SK-N-SH (cell line): ENCODE results near the gene PSMB2. TPM values are rescaled to one million over a fixed set of nuclear protein-coding genes. Genes with fewer than 3 reads are reported as not detected.

ENCODE experiments used
- CTCF ChIA-PET: fragments of 300-600, 350-600 bp; formaldehyde crosslinking; extraction: SDS; loops from one replicate; lab custom pipeline; 2021; lab: Yijun Ruan, JAX
- POLR2A ChIA-PET: fragments of 350-600 bp; sonication (Branson Sonifier 250); formaldehyde crosslinking; extraction: SDS; loops from one replicate; lab custom pipeline; 2020; ENCODE audit warnings: antibody characterized with exemption, inconsistent platforms; lab: Yijun Ruan, JAX
- DNase-seq: peaks from one replicate; pipeline ENCODE4 v3.0.0; 2012
- H2AFZ ChIP-seq: fragments of 200-600 bp; sonication (generic); 2 replicates; pipeline ENCODE4 v1.8.1; 2016; ENCODE audit warnings: antibody characterized with exemption, mild to moderate bottlenecking, low read depth
- H3F3A ChIP-seq: fragments of 200-600 bp; sonication (generic); replicated peaks from 2 replicates; pipeline ENCODE3; 2016; ENCODE audit warnings: antibody characterized with exemption, mild to moderate bottlenecking; ENCODE audit not compliant: insufficient read depth
- H3K27ac ChIP-seq, 2 experiments: fragments of 200-500 bp in 1 of 2; fragments of 200-600 bp in 1 of 2; sonication (Bioruptor generic) in 1 of 2; sonication (generic), shearing (Covaris generic) in 1 of 2; 2 replicates each; pipeline versions ENCODE4 v1.5.1 to v1.6.1; 2014 to 2016; ENCODE audit warnings: low read depth in 2 of 2, inconsistent platforms in 1 of 2, low read length in 1 of 2, mild to moderate bottlenecking in 1 of 2, mixed read lengths in 1 of 2
- H3K27me3 ChIP-seq: fragments of 200-600 bp; sonication (generic), shearing (Covaris generic); 2 replicates; pipeline ENCODE4 v1.6.1; 2016; ENCODE audit warnings: mixed run types; ENCODE audit not compliant: insufficient read depth
- H3K36me3 ChIP-seq, 2 experiments: fragments of 200-500 bp in 1 of 2; fragments of 200-600 bp in 1 of 2; sonication (Bioruptor generic) in 1 of 2; sonication (generic) in 1 of 2; replicated peaks in 1 of 2; 2 replicates each; pipeline versions ENCODE3 to v1.5.1; 2014 to 2016; ENCODE audit warnings: low read length in 1 of 2, mild to moderate bottlenecking in 1 of 2; ENCODE audit not compliant: insufficient read depth in 2 of 2, control insufficient read depth in 1 of 2
- H3K4me1 ChIP-seq, 2 experiments: fragments of 200-500 bp in 1 of 2; fragments of 200-600 bp in 1 of 2; sonication (Bioruptor generic) in 1 of 2; sonication (generic), shearing (Covaris generic) in 1 of 2; 2 replicates each; pipeline versions ENCODE4 v1.5.1 to v1.6.1; 2014 to 2016; ENCODE audit warnings: low read depth in 1 of 2, low read length in 1 of 2, mixed run types in 1 of 2; ENCODE audit not compliant: insufficient read depth in 2 of 2, control insufficient read depth in 1 of 2
- H3K4me2 ChIP-seq: fragments of 200-600 bp; sonication (generic), shearing (Covaris generic); 2 replicates; pipeline ENCODE4 v1.6.1; 2017; ENCODE audit warnings: mixed run types
- H3K4me3 ChIP-seq, 2 experiments: fragments of 200-500 bp in 1 of 2; fragments of 200-600 bp in 1 of 2; sonication (Bioruptor generic) in 1 of 2; sonication (generic), shearing (Covaris generic) in 1 of 2; 2 replicates each; pipeline versions ENCODE4 v1.5.1 to v1.8.1; 2014 to 2016; ENCODE audit warnings: low read depth in 2 of 2, inconsistent platforms in 1 of 2, low read length in 1 of 2, mild to moderate bottlenecking in 1 of 2, mixed read lengths in 1 of 2, moderate library complexity in 1 of 2
- H3K79me2 ChIP-seq: fragments of 200-600 bp; sonication (generic); 2 replicates; pipeline ENCODE4 v1.8.1; 2017; ENCODE audit warnings: mild to moderate bottlenecking; ENCODE audit not compliant: insufficient read depth
- H3K9ac ChIP-seq: fragments of 200-600 bp; sonication (generic); 2 replicates; pipeline ENCODE4 v1.6.1; 2017; ENCODE audit warnings: mixed run types
- H3K9me2 ChIP-seq: fragments of 200-600 bp; sonication (generic); 2 replicates; pipeline ENCODE4 v1.6.1; 2017; ENCODE audit warnings: mixed run types
- H3K9me3 ChIP-seq: fragments of 200-600 bp; sonication (generic); 2 replicates; pipeline ENCODE4 v1.6.1; 2017; ENCODE audit warnings: mixed run types, mild to moderate bottlenecking, moderate library complexity
- H4K20me1 ChIP-seq: fragments of 200-600 bp; sonication (generic); 2 replicates; pipeline ENCODE4 v1.6.1; 2017; ENCODE audit warnings: mild to moderate bottlenecking, mixed run types; ENCODE audit not compliant: insufficient read depth
- CHD2 ChIP-seq: fragments of 150-350 bp; IDR thresholded peaks from 2 replicates; pipeline ENCODE4 v1.6.1; 2018; ENCODE audit warnings: low read length; ENCODE audit not compliant: partially characterized antibody
- ELF1 ChIP-seq: IDR thresholded peaks from 2 replicates; pipeline ENCODE4 v1.4.0; 2012
- EZH2phosphoT487 ChIP-seq: fragments of 200-600 bp; sonication (generic); IDR thresholded peaks from 2 replicates; pipeline ENCODE4 v1.6.1; 2017; ENCODE audit warnings: low read depth, mixed run types, mild to moderate bottlenecking, antibody characterized with exemption, moderate library complexity, borderline replicate concordance
- FOSL2 ChIP-seq: IDR thresholded peaks from 2 replicates; pipeline ENCODE4 v1.4.0; 2012; ENCODE audit warnings: low read depth, mild to moderate bottlenecking, moderate library complexity, borderline replicate concordance
- FOXJ3 ChIP-seq: sonication (generic); formaldehyde crosslinking; IDR thresholded peaks from 2 replicates; pipeline ENCODE4 v1.5.1; 2020; ENCODE audit warnings: mild to moderate bottlenecking, missing genetic modification reagents
- FOXM1 ChIP-seq: IDR thresholded peaks from 2 replicates; pipeline ENCODE4 v1.4.0; 2012; ENCODE audit warnings: low read depth, mild to moderate bottlenecking
- GABPA ChIP-seq: IDR thresholded peaks from 2 replicates; pipeline ENCODE4 v1.4.0; 2012; ENCODE audit warnings: low read depth, mild to moderate bottlenecking
- JUND ChIP-seq: IDR thresholded peaks from 2 replicates; pipeline ENCODE4 v1.4.0; 2012
- MXI1 ChIP-seq: IDR thresholded peaks from 2 replicates; pipeline ENCODE4 v1.6.1; 2012; ENCODE audit warnings: mild to moderate bottlenecking, low read depth, low read length, improper control_type of control experiment
- NFIC ChIP-seq: IDR thresholded peaks from 2 replicates; pipeline ENCODE4 v1.4.0; 2012; ENCODE audit warnings: borderline replicate concordance
- NRF1 ChIP-seq: IDR thresholded peaks from 2 replicates; pipeline ENCODE4 v1.6.1; 2012; ENCODE audit warnings: low read depth, mild to moderate bottlenecking, low read length
- POLR2AphosphoS5 ChIP-seq: IDR thresholded peaks from 2 replicates; pipeline ENCODE4 v1.6.1; 2012; ENCODE audit warnings: low read depth, low read length
- RAD21 ChIP-seq: IDR thresholded peaks from 2 replicates; pipeline ENCODE4 v1.6.1; 2012; ENCODE audit warnings: mild to moderate bottlenecking, low read length
- RXRA ChIP-seq: IDR thresholded peaks from 2 replicates; pipeline ENCODE4 v1.4.0; 2012; ENCODE audit warnings: low read depth, mild to moderate bottlenecking, borderline replicate concordance
- TEAD4 ChIP-seq: IDR thresholded peaks from 2 replicates; pipeline ENCODE4 v1.4.0; 2012; ENCODE audit warnings: mild to moderate bottlenecking, borderline replicate concordance; ENCODE audit not compliant: insufficient read depth
- YY1 ChIP-seq: IDR thresholded peaks from 2 replicates; pipeline ENCODE4 v1.4.0; 2012; ENCODE audit warnings: low read depth, mild to moderate bottlenecking
- WGBS: methylation state at CpG from one replicate; pipeline ENCODE4 v1.1.6; 2017; ENCODE audit warnings: low lambda C conversion rate; 5-methylcytosine and 5-hydroxymethylcytosine counted together
- polyA plus RNA-seq, 3 experiments: library from polyadenylated mRNA; depleted of rRNA; stranded (reverse); fragments of >200 nt; gene quantifications; 2 replicates each; pipeline ENCODE4 v1.2.3, GENCODE V29; 2012
- TF ChIP-seq, protein P1 (sequence below): fragments of 150-350 bp; IDR thresholded peaks from 2 replicates; pipeline ENCODE4 v1.6.1; 2016; ENCODE audit warnings: mild to moderate bottlenecking, low read depth, low read length
- TF ChIP-seq, protein P2 (sequence below): IDR thresholded peaks from 2 replicates; pipeline ENCODE4 v1.4.0; 2012; ENCODE audit warnings: low read depth

Gene PSMB2
- polyA plus RNA-seq, 1 of the 3 experiments (the other 2 are of a cell fraction), result 83.5 TPM

DNA sequence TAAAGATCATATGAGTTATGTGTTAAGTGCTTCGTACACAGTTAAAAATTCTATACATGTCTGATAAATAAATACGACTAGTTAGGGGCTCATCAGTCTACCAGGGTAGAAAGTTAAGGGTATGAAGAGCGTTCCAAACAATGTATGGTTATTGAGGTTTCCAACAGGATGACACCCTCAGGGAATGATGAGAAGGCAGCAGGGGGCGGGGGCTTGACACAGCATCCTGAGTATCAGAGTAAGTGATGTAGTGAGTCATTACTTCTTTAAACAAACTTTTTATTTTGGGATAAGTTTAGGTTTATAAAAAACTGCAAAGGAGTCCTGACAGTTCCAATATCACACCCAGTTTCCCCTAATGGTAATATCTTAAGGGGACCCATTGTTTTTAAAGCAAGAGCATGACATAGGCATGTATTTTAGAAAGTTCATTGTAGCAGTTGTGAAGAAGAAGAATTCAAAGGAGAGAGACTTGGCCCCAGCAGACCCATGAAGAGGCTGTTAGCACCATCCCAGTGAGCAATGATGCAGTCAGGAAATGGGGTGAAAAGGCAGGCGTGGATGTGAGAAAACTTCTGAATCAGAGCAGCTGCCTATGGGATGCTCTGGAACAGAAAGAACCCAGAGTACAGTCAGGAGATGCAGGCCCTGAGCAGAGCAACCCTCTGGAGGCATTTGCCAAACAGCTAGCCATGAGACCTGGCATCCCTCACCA is 15.0 kb upstream of the PSMB2 start (continued):
- TF ChIP-seq, protein P1, sequence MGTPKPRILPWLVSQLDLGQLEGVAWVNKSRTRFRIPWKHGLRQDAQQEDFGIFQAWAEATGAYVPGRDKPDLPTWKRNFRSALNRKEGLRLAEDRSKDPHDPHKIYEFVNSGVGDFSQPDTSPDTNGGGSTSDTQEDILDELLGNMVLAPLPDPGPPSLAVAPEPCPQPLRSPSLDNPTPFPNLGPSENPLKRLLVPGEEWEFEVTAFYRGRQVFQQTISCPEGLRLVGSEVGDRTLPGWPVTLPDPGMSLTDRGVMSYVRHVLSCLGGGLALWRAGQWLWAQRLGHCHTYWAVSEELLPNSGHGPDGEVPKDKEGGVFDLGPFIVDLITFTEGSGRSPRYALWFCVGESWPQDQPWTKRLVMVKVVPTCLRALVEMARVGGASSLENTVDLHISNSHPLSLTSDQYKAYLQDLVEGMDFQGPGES, result no peak
- TF ChIP-seq EZH2phosphoT487, result no peak
- TF ChIP-seq NRF1, result no peak

DNA sequence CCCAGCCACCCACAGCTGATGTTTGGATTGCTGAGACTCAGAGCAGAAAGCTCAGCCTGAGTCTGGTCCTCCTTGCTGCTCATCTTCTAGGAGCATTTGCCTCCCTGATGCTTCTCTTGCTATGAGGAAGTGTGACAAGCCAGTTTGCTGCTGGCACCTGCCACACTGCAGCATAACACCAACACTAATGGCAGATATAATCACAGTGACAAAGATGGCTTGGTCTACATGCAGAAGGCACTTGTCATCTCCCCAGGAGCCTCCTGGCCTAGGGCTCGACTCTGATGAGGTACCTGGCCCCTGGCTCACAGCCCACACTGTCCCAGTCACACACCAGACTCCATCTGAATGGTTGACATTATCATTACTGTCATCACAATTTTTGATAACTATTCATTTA is 13.9 kb upstream of the PSMB2 start:
- peaks cover 0 to 4% of the 10 kb centered on the region in 2 experiments; a peak in 1 of 4 replicates for H3K4me1 ChIP-seq
- no peaks in the 10 kb centered on the region for H3K36me3 ChIP-seq
- no peaks in the 10 kb centered on the region for H3K79me2 ChIP-seq
- no peak overlapping the region for H3K27ac ChIP-seq
- H3K4me3 ChIP-seq, result no peak overlapping the region
- DNase-seq, result no peak
- no peak overlapping the region for H2AFZ ChIP-seq
- TF ChIP-seq JUND (no peak), TEAD4 (no peak), FOXJ3 (no peak), NFIC (no peak), FOSL2 (no peak), RXRA (no peak), CHD2 (no peak), ELF1 (no peak), GABPA (no peak), EZH2phosphoT487 (no peak), POLR2AphosphoS5 (no peak), MXI1 (no peak), RAD21 (no peak), FOXM1 (no peak), YY1 (no peak)
- TF ChIP-seq, protein P1, result no peak
- TF ChIP-seq, protein P2, sequence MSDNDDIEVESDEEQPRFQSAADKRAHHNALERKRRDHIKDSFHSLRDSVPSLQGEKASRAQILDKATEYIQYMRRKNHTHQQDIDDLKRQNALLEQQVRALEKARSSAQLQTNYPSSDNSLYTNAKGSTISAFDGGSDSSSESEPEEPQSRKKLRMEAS, result no peak
- TF ChIP-seq, all 33 proteins: peak for 0
- Histone ChIP-seq H3K9ac (no peak overlapping the region), H3K4me2 (no peak overlapping the region), H3F3A (peaks cover 3% of the 10 kb centered on the region), H3K9me2 (no peaks in the 10 kb centered on the region), H3K9me3 (no peaks in the 10 kb centered on the region), H3K27me3 (no peaks in the 10 kb centered on the region), H4K20me1 (no peaks in the 10 kb centered on the region)
- CTCF ChIA-PET, result interaction anchor here (2.3 kb wide), 1 partner anchor 60 kb away, joined by 12 read pairs; no protein-coding TSS in a partner anchor
- POLR2A ChIA-PET, result no interaction called here
- 0% methylated on average over 1 of the region's 1 CpG for WGBS
